Activated T-cell treated with anti-CD3 and anti-CD28 coated beads, Interleukin-2, amount 50 U/mL, for 4 hours (primary cell): ENCODE data around the gene RPA3. TPM values are rescaled to one million over a fixed set of nuclear protein-coding genes. Genes with fewer than 3 reads are reported as not detected.
A peak's percentile ranks its signal among the peaks of the same experiment; 100 is the strongest.

ENCODE experiments used
- ATAC-seq, 2 donors: fragments of 200-7000 bp; cut with Tn5 transposase; one replicate each; pipeline ENCODE4 v1.10.0; 2021
- DNase-seq: peaks from one replicate; pipeline ENCODE4 v3.0.0-alpha.2; 2020
- H3K27me3 Mint-ChIP-seq: one replicate; pipeline ENCODE4 v1.8.0; 2021; ENCODE audit warnings: low read depth, mixed read lengths
- H3K36me3 Mint-ChIP-seq: one replicate; pipeline ENCODE4 v1.8.0; 2022; ENCODE audit warnings: mixed read lengths; ENCODE audit not compliant: insufficient read depth
- H3K4me1 Mint-ChIP-seq: one replicate; pipeline ENCODE4 v1.8.0; 2021; ENCODE audit warnings: low read depth, mixed read lengths
- H3K4me3 Mint-ChIP-seq: one replicate; pipeline ENCODE4 v1.8.0; 2021; ENCODE audit warnings: mild to moderate bottlenecking, moderate library complexity, mixed read lengths
- H3K9me3 Mint-ChIP-seq: one replicate; pipeline ENCODE4 v1.8.0; 2021; ENCODE audit warnings: mixed read lengths
- total RNA-seq, 3 donors: library from RNA; stranded (reverse); gene quantifications; one replicate each; pipeline ENCODE4 v1.2.1, GENCODE V29; 2021

RPA3 gene
- total RNA-seq, 3 donors from 2014 or later, result 76.9 to 82.6 (median 79.2) TPM

DNA sequence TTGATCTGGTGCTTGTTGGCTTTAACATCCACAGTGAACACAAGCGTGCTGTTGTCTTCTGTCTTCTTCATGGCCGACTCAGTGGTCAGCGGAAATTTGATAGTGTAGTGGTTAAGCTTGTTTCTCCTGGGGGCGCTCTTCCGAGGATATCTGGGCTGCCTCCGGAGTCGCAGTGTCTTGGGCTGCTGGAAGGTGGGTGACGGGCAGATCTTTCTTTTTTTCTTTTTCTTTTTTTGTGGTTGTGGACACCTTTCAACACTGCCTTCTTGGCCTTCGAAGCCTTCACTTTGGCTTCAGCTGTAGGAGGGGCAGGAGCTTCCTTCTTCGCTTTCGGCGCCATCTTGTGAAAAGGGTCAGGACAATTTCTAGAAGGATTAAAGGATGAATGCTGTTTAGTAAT is 23.8 kb upstream of the RPA3 start:
- H3K36me3 Mint-ChIP-seq, result peaks cover 10% of the 10 kb centered on the region
- no peak overlapping the region for H3K4me3 Mint-ChIP-seq
- H3K4me1 Mint-ChIP-seq, result peaks cover 13% of the 10 kb centered on the region
- DNase-seq (no peak), ATAC-seq (no peak)
- no peaks in the 10 kb centered on the region for H3K27me3 Mint-ChIP-seq
- H3K9me3 Mint-ChIP-seq, result no peaks in the 10 kb centered on the region

DNA sequence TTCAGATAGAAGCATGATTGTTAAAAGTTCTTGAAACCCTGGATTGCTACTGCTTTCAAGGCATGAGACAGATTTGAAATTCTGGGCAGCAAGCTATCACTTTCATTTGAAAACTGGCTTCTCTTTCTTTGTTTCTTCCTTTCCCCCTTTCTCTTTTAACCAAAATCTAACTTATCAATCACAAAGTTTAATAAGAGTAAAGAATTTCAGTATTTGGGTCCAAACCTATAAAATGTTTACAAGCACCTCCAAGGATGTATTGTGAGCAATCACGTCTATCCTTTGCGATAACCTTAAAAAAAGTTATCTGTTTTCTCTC is 21.6 kb upstream of the RPA3 start:
- ATAC-seq, result no peak
- Mint-ChIP-seq H3K4me3 (no peak overlapping the region), H3K27me3 (no peaks in the 10 kb centered on the region), H3K4me1 (peaks cover 11% of the 10 kb centered on the region), H3K9me3 (no peaks in the 10 kb centered on the region), H3K36me3 (peaks cover 13% of the 10 kb centered on the region)
- no peak for DNase-seq

DNA sequence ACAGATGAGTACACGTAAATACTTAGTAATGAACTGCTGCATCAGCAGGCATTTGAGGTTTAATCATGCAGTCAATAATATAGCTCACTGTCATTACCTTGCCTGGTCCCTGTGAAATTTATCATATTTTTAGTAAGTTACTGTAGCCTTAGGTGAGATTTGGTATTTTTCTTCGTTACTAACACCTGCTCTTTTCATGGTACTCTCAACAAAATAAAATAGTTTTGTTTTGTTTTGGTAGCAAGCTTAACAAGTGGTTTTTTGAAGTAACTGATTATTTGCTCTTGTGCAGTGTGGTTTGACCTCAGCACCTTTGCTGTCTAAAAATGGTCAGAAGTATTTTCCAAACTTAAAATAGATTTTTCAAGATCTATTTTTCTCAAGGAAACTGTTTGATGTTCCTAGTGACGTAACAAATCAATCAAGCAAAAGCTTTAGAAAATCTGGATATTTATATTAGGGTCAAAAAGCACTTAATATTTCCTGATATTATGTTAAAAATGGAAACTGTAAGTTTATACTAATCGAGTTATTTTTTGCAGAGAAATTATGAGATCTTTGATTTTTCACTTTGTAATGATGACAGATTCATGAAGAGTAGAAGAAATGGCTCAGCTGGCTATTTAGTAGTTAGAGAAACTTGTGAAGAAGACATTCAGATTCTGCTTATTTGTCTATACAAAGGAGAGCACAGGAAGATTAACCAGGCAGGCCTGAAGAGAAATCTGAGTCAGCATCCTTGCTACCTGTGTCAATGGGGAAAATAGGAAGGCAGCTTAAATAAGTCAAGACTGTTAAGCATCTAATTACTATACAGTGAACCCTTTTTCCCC is 21.0 kb upstream of the RPA3 start:
- H3K27me3 Mint-ChIP-seq, result no peaks in the 10 kb centered on the region

DNA sequence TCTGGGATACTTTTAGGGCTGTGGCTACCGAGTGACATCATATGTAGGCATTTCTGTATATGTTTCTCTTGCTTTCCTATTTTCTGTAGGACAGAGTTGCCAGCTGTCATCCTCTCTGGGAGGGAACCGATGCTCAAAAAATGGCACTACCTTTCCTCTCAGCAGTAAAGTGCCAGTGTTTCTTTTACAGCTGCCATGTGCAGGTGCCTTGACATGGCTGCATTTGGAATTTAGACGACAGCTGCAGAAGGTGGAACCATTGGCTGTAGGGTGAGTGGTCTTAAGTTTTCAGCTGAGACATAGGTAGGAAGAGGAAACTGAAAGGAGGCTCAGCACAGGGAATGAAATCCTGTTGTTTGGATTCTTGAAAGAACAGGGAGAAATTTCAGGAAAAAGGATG is 20.2 kb upstream of the RPA3 start:
- H3K4me3 Mint-ChIP-seq, result no peak overlapping the region
- peaks cover 11% of the 10 kb centered on the region for H3K4me1 Mint-ChIP-seq
- no peaks in the 10 kb centered on the region for H3K9me3 Mint-ChIP-seq
- peaks cover 13% of the 10 kb centered on the region for H3K36me3 Mint-ChIP-seq
- no peak for DNase-seq
- H3K27me3 Mint-ChIP-seq, result no peaks in the 10 kb centered on the region
- ATAC-seq, result no peak

More for the DNA sequence above, 21.0 kb upstream of the RPA3 start:
- no peak overlapping the region for H3K4me3 Mint-ChIP-seq
- peaks cover 11% of the 10 kb centered on the region for H3K4me1 Mint-ChIP-seq
- H3K9me3 Mint-ChIP-seq, result no peaks in the 10 kb centered on the region
- no peak for DNase-seq
- peaks cover 13% of the 10 kb centered on the region for H3K36me3 Mint-ChIP-seq
- ATAC-seq, result no peak

DNA sequence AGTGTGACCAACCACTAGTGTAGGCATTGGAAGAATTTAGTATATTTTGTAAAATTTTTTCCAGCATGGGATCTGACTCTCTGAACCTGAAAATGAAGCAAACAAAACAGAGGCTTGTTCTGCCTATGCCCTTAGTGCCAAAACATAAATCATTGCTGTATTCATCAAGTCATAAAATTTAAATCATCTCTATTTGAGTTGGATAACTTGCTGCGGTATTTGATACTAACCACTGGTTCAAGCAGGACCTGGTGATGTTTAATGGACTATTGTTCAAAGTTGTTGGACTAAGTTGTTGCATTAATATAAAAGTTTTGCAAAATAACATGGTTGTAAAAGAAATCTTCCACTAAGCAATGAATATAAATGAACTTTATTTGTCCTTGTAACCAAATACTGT is 19.8 kb upstream of the RPA3 start:
- Mint-ChIP-seq H3K9me3 (no peaks in the 10 kb centered on the region), H3K4me3 (no peak overlapping the region), H3K27me3 (no peaks in the 10 kb centered on the region), H3K4me1 (peaks cover 11% of the 10 kb centered on the region), H3K36me3 (peaks cover 13% of the 10 kb centered on the region)
- ATAC-seq (no peak), DNase-seq (no peak)

DNA sequence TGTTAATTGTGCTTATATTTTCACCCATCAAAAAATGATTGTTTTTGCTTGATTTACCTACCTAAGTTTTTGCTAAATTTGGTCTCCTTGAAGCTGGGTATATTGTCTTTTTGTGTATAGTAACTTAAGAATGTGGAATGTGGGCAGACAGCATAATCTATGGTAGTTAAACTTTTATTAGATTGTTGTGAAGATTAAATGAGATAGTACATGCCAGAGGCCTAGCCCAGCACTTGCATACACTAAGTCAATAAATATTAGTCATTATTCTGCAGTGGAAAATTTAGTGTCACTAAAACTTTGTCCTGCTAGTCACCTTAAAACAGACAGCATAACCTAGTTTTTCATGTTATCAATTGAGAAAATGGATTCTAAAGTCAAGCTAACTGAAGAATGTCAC is 19.3 kb upstream of the RPA3 start:
- Mint-ChIP-seq H3K4me1 (peaks cover 11% of the 10 kb centered on the region), H3K4me3 (no peak overlapping the region), H3K9me3 (no peaks in the 10 kb centered on the region), H3K27me3 (no peaks in the 10 kb centered on the region), H3K36me3 (peaks cover 13% of the 10 kb centered on the region)
- DNase-seq (no peak), ATAC-seq (no peak)

DNA sequence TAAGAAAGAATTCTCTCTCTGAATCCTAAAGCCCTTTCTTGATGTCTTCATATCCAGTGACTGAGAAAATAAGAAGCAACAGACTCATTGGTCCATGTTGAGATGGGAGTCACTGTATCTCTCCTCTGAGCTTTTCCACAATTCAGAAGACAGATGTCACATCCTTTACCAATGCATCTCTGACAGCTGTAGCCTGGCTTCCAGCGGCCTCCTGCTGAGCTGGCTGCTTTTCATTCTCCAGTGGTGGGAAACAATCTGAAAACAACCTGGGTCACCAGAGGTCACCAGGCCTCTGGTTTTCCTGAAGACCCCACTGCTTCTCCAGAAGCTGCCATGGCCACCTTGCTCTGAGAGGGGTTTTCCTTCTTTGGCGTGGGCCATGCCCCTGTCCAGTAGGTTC is 18.3 kb upstream of the RPA3 start:
- Mint-ChIP-seq H3K4me3 (no peak overlapping the region), H3K9me3 (no peaks in the 10 kb centered on the region), H3K4me1 (peaks cover 11% of the 10 kb centered on the region), H3K27me3 (no peaks in the 10 kb centered on the region), H3K36me3 (peaks cover 9% of the 10 kb centered on the region)
- no peak for DNase-seq
- no peak for ATAC-seq

DNA sequence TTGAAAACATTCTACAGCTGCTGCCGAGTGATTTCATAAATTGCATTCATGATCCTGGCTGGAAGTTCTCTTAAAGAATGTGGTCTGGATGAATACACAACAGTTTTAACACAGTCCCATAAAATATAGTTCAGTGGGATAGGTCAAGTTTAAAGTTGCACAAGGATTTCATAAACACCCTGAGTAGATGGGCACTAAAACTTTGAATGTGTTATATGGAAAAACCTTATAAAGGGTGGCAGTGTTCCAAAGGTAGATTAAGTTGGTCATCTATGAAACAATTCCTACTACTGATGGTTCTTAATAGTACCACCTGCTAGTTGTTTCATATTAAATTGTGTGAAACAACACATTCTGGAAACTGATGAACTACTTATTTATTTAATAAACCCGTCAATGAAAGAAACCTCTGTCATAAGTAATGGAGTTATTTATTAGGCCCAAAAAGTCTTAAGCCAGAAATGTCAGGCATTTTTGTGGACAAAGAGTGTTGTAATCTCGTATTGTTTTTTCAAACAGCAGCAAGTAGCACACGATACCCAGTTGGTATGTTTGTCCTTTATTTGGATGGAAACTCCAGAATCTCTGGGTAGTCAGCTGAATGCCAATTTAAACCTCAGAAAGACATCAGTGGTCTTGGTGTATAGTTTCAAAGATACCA is 14.3 kb upstream of the RPA3 start:
- Mint-ChIP-seq H3K36me3 (peaks cover 9% of the 10 kb centered on the region), H3K4me3 (no peak overlapping the region), H3K9me3 (no peaks in the 10 kb centered on the region), H3K27me3 (no peaks in the 10 kb centered on the region), H3K4me1 (peaks cover 2% of the 10 kb centered on the region)
- ATAC-seq (no peak), DNase-seq (no peak)

DNA sequence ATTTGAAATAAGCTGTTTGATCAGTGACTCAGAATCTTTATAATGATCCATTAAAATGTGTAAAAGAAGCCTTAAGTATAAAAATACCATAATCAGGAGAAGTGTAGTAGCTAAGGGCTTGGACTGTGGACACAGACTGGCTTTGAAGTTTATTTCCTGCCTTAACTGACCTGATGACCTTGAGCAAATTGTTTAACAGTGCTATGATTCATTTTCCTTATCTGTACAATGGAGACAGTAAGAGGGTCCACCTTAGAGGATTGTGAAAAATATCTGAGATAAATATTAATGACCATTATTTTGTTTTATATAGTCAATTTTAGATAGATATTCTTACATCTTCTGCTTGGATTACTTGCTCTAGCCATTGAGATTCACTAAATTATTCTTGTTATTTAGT is 13.3 kb upstream of the RPA3 start:
- H3K9me3 Mint-ChIP-seq, result no peaks in the 10 kb centered on the region
- H3K27me3 Mint-ChIP-seq, result no peaks in the 10 kb centered on the region
- no peak for DNase-seq
- no peak for ATAC-seq
- no peaks in the 10 kb centered on the region for H3K4me1 Mint-ChIP-seq
- no peak overlapping the region for H3K4me3 Mint-ChIP-seq
- H3K36me3 Mint-ChIP-seq, result peaks cover 9% of the 10 kb centered on the region

DNA sequence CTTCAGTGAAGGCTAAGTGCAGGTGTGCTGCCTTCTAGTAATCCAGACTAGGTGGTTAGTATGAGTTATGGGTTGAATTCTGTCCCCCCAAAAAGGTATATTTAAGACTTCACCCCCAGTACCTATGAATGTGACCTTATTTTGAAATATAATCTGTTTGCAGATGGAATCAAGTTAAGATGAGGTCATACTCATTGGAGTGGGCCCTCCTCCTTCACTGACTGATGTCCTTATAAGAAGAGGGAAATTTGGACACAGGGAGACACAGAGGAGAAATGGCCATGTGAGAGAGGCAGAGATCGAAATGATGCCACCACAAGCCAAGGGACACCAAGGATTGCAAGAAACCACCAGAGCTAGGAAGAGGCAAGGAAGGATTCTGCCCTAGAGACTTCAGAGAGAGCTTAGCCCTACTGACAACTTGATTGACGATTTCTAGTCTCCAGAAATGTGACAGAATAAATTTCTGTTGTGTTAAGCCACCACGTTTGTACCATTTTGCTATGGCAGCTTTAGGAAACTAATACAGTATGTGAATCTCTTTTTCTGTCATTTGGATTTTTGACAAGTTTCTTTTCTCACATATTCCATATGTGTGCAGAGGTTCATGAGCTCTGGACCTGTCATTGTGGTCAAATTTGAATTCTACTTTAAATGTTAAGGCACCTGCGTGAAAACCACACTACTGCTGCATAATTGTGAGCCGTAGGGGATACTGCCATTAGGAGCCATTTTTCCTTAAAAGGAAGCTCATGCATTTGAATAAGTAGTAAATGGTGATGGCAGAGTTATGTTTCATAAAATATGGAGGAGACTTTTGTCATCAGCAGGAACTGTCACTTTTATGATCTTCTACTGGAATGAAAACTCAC is 2.6 kb upstream of the RPA3 start:
- H3K9me3 Mint-ChIP-seq, result no peaks in the 10 kb centered on the region
- peaks cover 15% of the 10 kb centered on the region for H3K4me1 Mint-ChIP-seq
- no peak overlapping the region for H3K4me3 Mint-ChIP-seq
- peaks cover 16% of the 10 kb centered on the region for H3K36me3 Mint-ChIP-seq
- DNase-seq, result no peak
- no peak for ATAC-seq
- H3K27me3 Mint-ChIP-seq, result no peaks in the 10 kb centered on the region

DNA sequence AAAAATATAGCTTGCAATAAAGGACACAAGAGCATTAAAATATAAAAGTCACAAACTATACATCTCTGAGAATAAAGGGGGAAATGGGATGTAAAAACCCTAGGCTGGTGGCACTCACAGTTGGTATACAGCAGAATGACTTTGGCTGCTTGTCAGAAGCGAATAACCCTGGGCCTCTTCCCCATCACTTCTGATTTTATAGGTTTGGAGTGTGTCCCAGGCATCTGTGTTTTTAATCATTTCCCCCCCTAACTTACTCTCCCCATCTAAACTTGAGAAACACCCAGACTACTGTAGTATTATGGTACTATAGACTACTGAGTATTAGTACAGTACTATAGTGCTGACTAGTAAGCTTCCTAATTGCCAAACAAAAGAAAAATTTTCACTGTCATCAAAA is 1.8 kb upstream of the RPA3 start:
- no peaks in the 10 kb centered on the region for H3K9me3 Mint-ChIP-seq
- H3K36me3 Mint-ChIP-seq, result peaks cover 10% of the 10 kb centered on the region
- DNase-seq (no peak), ATAC-seq (no peak)
- no peak overlapping the region for H3K4me3 Mint-ChIP-seq
- H3K27me3 Mint-ChIP-seq, result no peaks in the 10 kb centered on the region
- H3K4me1 Mint-ChIP-seq, result peaks cover 15% of the 10 kb centered on the region

DNA sequence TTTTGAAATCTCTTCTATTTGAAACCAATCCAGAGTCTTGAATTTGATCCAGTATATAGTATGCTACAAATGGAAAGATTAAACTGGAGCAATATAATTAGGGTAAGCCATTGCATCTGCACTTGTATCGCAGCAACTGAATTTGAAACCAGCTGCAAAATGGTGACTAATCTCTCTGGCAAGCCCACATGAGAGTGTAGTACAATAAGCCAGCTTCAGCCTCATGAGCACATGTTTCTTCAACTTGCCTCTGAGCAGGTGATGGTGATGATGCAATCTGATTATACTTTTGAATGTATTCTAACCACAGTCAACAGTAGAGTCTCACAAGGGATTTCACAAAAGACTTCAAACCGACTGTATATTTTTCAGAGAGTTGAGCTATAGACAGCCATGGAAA is 829 bp upstream of the RPA3 start:
- Mint-ChIP-seq H3K4me3 (no peak overlapping the region), H3K36me3 (peaks cover 8% of the 10 kb centered on the region), H3K9me3 (no peaks in the 10 kb centered on the region), H3K27me3 (no peaks in the 10 kb centered on the region), H3K4me1 (peaks cover 15% of the 10 kb centered on the region)
- peak; percentile 21 for DNase-seq
- peak; percentile 98 to 99 for ATAC-seq

DNA sequence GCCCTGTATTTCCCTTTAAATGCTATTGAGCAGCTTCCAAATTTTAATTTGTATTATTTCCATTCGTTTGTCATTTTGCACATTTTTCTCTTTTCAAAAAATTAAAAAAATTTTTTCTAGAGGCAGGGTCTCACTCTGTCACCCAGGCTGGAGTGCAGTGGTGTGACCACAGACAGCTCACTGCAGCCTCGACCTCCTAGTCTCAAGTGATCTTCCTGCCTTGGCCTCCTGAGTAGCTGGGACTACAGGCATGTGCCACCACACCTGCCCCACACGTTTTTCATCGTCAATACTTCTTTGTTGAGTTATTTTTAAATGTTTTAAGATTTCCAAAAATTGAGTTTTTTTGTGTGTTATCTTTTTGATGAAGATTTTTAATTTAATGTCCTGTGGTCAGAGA is 4.7 kb downstream of the RPA3 start:
- H3K27me3 Mint-ChIP-seq, result no peaks in the 10 kb centered on the region
- H3K4me1 Mint-ChIP-seq, result peaks cover 14% of the 10 kb centered on the region
- H3K9me3 Mint-ChIP-seq, result no peaks in the 10 kb centered on the region
- no peak for ATAC-seq
- no peak overlapping the region for H3K4me3 Mint-ChIP-seq
- peaks cover 16% of the 10 kb centered on the region for H3K36me3 Mint-ChIP-seq
- DNase-seq, result no peak

DNA sequence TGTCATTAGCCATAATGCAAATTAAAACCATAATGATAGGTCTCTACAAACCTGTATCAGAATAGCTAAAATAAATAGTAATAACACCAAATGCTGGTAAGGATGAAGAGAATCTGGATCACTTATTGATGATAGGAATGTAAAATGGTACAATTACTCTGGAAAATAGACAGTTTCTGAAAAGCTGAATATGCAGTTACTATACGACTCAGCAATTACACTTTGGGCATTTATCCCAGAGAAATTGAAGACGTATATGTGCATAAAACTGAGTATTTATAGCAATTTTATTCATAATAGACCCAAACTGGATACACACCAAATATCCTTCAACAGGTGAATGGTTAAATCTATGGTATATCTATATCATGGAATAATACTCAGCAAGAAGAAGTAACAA is 7.9 kb downstream of the RPA3 start:
- no peaks in the 10 kb centered on the region for H3K9me3 Mint-ChIP-seq
- H3K27me3 Mint-ChIP-seq, result no peaks in the 10 kb centered on the region
- no peak for DNase-seq
- ATAC-seq, result no peak
- peaks cover 20% of the 10 kb centered on the region for H3K4me1 Mint-ChIP-seq
- H3K36me3 Mint-ChIP-seq, result peaks cover 16% of the 10 kb centered on the region
- no peak overlapping the region for H3K4me3 Mint-ChIP-seq
